Measurements from ENCODE around the gene SLC44A5. TPM values are rescaled to one million over a fixed set of nuclear protein-coding genes. Genes with fewer than 3 reads are reported as not detected.

The SLC44A5 gene
- total and polyA plus RNA-seq, 4 donors, result 0.13 to 1.1 (median 0.22) TPM

DNA sequence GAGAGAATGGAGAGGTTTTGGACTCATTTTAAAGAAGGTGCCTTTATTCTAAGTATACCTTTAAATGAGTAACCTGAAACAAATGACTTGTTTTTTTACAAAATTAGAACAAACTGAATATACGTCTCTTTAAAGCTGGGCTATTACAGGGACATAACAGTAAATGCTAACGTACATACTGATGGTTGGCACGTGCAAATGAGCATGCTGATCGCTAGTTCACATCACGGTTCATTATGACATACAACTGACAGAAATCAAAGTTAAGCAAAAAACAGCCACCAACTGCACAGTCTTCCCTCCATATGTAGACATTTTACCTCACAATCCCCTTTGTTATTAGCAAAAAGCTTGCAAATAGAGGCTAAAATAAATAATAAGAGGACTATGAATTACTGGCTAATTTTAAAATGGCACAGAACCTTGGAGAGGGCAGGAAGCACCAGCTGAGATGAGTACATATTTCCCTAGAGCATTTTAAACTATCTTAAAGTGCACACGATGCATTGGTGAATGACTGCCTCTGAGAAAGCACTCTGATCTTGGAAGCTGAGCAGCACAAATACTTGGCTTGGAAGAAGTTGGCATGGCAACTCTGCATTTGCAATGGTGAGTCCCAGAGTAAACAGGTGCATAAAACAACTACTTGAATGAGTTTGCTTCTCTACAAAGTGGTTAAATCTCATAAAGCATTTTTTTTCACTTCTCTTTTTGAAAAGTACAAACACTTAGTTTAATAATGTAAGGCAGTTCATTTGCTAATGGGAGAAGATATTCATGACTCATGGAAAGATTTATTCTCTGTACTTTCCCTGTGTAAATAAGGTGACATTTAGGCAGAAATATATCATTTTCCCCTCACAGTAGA, 272.1 kb downstream of the SLC44A5 start:
- no peak overlapping the region for H3K9ac ChIP-seq (ENCODE audit: low read depth in 1 of 2, low read length in 2 of 2)
- no peak for DNase-seq (ENCODE audit: low spot score)
- no peaks in the 10 kb centered on the region for H3K4me1 ChIP-seq (ENCODE audit: control insufficient read depth in 4 of 4, insufficient read depth in 4 of 4, low read length in 3 of 4)
- no peaks in the 10 kb centered on the region for H3K9me3 ChIP-seq (ENCODE audit: control insufficient read depth in 4 of 4, low read length in 3 of 4)
- WGBS, result 78% methylated on average over 6 of the region's 6 CpGs
- peaks cover 0 to 2% (median 0%) of the 10 kb centered on the region in 4 donors for H3K27me3 ChIP-seq (ENCODE audit: control insufficient read depth in 4 of 4, insufficient read depth in 4 of 4, low read length in 3 of 4)
- TF ChIP-seq JUND (IDR thresholded peaks at IDR 0.05), result no peak
- no peak for TF ChIP-seq RAD21 (IDR thresholded peaks at IDR 0.05)
- TF ChIP-seq YY1 (IDR thresholded peaks at IDR 0.05), result no peak
- TF ChIP-seq, protein P1, sequence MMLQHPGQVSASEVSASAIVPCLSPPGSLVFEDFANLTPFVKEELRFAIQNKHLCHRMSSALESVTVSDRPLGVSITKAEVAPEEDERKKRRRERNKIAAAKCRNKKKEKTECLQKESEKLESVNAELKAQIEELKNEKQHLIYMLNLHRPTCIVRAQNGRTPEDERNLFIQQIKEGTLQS (IDR thresholded peaks at IDR 0.05), result no peak
- TF ChIP-seq FOXA1 (IDR thresholded peaks at IDR 0.05), result no peak
- TF ChIP-seq HNF4A (conservative IDR thresholded peaks at IDR 0.05), result no peak
- TF ChIP-seq NR2F2 (IDR thresholded peaks at IDR 0.05), result no peak
- TF ChIP-seq, protein P2, sequence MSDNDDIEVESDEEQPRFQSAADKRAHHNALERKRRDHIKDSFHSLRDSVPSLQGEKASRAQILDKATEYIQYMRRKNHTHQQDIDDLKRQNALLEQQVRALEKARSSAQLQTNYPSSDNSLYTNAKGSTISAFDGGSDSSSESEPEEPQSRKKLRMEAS (IDR thresholded peaks at IDR 0.05), result no peak
- no peak for TF ChIP-seq FOXA2 (IDR thresholded peaks at IDR 0.05)
- no peak for TF ChIP-seq GABPA (IDR thresholded peaks at IDR 0.05 in 1 of 2, conservative IDR thresholded peaks at IDR 0.05 in 1 of 2)
- TF ChIP-seq RXRA (IDR thresholded peaks at IDR 0.05), result no peak
- no peak for TF ChIP-seq SP1 (IDR thresholded peaks at IDR 0.05)
- TF ChIP-seq, protein P3, sequence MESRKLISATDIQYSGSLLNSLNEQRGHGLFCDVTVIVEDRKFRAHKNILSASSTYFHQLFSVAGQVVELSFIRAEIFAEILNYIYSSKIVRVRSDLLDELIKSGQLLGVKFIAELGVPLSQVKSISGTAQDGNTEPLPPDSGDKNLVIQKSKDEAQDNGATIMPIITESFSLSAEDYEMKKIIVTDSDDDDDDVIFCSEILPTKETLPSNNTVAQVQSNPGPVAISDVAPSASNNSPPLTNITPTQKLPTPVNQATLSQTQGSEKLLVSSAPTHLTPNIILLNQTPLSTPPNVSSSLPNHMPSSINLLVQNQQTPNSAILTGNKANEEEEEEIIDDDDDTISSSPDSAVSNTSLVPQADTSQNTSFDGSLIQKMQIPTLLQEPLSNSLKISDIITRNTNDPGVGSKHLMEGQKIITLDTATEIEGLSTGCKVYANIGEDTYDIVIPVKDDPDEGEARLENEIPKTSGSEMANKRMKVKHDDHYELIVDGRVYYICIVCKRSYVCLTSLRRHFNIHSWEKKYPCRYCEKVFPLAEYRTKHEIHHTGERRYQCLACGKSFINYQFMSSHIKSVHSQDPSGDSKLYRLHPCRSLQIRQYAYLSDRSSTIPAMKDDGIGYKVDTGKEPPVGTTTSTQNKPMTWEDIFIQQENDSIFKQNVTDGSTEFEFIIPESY (IDR thresholded peaks at IDR 0.05), result no peak
- TF ChIP-seq, protein P4, sequence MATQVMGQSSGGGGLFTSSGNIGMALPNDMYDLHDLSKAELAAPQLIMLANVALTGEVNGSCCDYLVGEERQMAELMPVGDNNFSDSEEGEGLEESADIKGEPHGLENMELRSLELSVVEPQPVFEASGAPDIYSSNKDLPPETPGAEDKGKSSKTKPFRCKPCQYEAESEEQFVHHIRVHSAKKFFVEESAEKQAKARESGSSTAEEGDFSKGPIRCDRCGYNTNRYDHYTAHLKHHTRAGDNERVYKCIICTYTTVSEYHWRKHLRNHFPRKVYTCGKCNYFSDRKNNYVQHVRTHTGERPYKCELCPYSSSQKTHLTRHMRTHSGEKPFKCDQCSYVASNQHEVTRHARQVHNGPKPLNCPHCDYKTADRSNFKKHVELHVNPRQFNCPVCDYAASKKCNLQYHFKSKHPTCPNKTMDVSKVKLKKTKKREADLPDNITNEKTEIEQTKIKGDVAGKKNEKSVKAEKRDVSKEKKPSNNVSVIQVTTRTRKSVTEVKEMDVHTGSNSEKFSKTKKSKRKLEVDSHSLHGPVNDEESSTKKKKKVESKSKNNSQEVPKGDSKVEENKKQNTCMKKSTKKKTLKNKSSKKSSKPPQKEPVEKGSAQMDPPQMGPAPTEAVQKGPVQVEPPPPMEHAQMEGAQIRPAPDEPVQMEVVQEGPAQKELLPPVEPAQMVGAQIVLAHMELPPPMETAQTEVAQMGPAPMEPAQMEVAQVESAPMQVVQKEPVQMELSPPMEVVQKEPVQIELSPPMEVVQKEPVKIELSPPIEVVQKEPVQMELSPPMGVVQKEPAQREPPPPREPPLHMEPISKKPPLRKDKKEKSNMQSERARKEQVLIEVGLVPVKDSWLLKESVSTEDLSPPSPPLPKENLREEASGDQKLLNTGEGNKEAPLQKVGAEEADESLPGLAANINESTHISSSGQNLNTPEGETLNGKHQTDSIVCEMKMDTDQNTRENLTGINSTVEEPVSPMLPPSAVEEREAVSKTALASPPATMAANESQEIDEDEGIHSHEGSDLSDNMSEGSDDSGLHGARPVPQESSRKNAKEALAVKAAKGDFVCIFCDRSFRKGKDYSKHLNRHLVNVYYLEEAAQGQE (IDR thresholded peaks at IDR 0.05), result no peak
- TF ChIP-seq EGR1 (IDR thresholded peaks at IDR 0.05; ENCODE audit: low read depth in 2 of 2), result no peak
- no peak for TF ChIP-seq TAF1 (conservative IDR thresholded peaks at IDR 0.05)
- TF ChIP-seq HNF4G (IDR thresholded peaks at IDR 0.05), result no peak
- TF ChIP-seq, protein P5, sequence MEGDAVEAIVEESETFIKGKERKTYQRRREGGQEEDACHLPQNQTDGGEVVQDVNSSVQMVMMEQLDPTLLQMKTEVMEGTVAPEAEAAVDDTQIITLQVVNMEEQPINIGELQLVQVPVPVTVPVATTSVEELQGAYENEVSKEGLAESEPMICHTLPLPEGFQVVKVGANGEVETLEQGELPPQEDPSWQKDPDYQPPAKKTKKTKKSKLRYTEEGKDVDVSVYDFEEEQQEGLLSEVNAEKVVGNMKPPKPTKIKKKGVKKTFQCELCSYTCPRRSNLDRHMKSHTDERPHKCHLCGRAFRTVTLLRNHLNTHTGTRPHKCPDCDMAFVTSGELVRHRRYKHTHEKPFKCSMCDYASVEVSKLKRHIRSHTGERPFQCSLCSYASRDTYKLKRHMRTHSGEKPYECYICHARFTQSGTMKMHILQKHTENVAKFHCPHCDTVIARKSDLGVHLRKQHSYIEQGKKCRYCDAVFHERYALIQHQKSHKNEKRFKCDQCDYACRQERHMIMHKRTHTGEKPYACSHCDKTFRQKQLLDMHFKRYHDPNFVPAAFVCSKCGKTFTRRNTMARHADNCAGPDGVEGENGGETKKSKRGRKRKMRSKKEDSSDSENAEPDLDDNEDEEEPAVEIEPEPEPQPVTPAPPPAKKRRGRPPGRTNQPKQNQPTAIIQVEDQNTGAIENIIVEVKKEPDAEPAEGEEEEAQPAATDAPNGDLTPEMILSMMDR (IDR thresholded peaks at IDR 0.05; ENCODE audit: low read depth, low read length, missing input control), result no peak
- no peak overlapping the region for H3K4me3 ChIP-seq (ENCODE audit: low read depth in 1 of 3, low read length in 3 of 3)
- H3K36me3 ChIP-seq (ENCODE audit: control insufficient read depth in 4 of 4, insufficient read depth in 3 of 4, low read depth in 1 of 4, low read length in 3 of 4), result no peaks in the 10 kb centered on the region
- H3K27ac ChIP-seq (ENCODE audit: low read depth in 1 of 2, low read length in 2 of 2), result no peak overlapping the region
